Caco-2 (cell line): Measurements from ENCODE around the gene POLR2C. TPM values are rescaled to one million over a fixed set of nuclear protein-coding genes. Genes with fewer than 3 reads are reported as not detected.
A peak's percentile ranks its signal among the peaks of the same experiment; 100 is the strongest.

Source experiments
- BruUV-seq: library from RNA; stranded (reverse); fragments of 400-500 nt; replicated peaks from 2 replicates; lab custom pipeline; 2021; lab: Mats Ljungman, UMichigan
- CTCF ChIA-PET: fragments of 300-600 bp; sonication (Branson Sonifier 250); formaldehyde crosslinking; loops from one replicate; lab custom pipeline; 2022; ENCODE audit warnings: antibody characterized with exemption; lab: Charles Lee
- POLR2A ChIA-PET: fragments of 300-600 bp; sonication (Branson Sonifier 250); formaldehyde crosslinking; loops from one replicate; lab custom pipeline; 2022; ENCODE audit warnings: antibody characterized with exemption; lab: Charles Lee
- DNase-seq, 2 experiments: peaks; one replicate each; pipeline versions ENCODE4 v3.0.0 to v3.0.0-alpha.2; 2020 to 2022
- H3K27me3 ChIP-seq: replicated peaks from 2 replicates; pipeline ENCODE4 v1.6.0; 2011; ENCODE audit warnings: low read length; ENCODE audit not compliant: control insufficient read depth, insufficient read depth
- H3K36me3 ChIP-seq: 2 replicates; pipeline ENCODE4 v1.5.1; 2011; ENCODE audit warnings: low read length; ENCODE audit not compliant: control insufficient read depth, insufficient read depth
- H3K4me1 ChIP-seq: fragments of 250-450 bp; sonication (Bioruptor Pico); 2 replicates; pipeline ENCODE4 v1.5.1; 2020; ENCODE audit warnings: mild to moderate bottlenecking
- H3K4me3 ChIP-seq: 2 replicates; pipeline ENCODE4 v1.5.1; 2011; ENCODE audit warnings: low read depth, mild to moderate bottlenecking, control low read depth, low read length
- H3K9me3 ChIP-seq: fragments of 250-450 bp; sonication (Bioruptor Pico); 2 replicates; pipeline ENCODE4 v1.5.1; 2020; ENCODE audit warnings: mild to moderate bottlenecking, moderate library complexity
- H3K27ac Mint-ChIP-seq: one replicate; pipeline ENCODE4 v1.8.0; 2022; ENCODE audit warnings: mixed read lengths; ENCODE audit not compliant: unreplicated experiment
- H3K27me3 Mint-ChIP-seq: one replicate; pipeline ENCODE4 v1.8.0; 2022; ENCODE audit warnings: mixed read lengths; ENCODE audit not compliant: insufficient read depth, unreplicated experiment
- H3K36me3 Mint-ChIP-seq: one replicate; pipeline ENCODE4 v1.8.0; 2022; ENCODE audit warnings: mild to moderate bottlenecking, mixed read lengths; ENCODE audit not compliant: insufficient read depth, unreplicated experiment
- H3K4me1 Mint-ChIP-seq: one replicate; pipeline ENCODE4 v1.8.0; 2022; ENCODE audit warnings: low read depth, mixed read lengths; ENCODE audit not compliant: unreplicated experiment
- H3K4me3 Mint-ChIP-seq: one replicate; pipeline ENCODE4 v1.8.0; 2022; ENCODE audit warnings: mild to moderate bottlenecking, moderate library complexity, mixed read lengths; ENCODE audit not compliant: unreplicated experiment
- H3K9me3 Mint-ChIP-seq: one replicate; pipeline ENCODE4 v1.8.0; 2022; ENCODE audit warnings: mixed read lengths; ENCODE audit not compliant: unreplicated experiment
- intact Hi-C: fragments of 100-400 bp; cut with micrococcal nuclease; formaldehyde crosslinking; loops from one replicate; pipeline ENCODE4 v1.10.0; 2022; ENCODE audit not compliant: unreplicated experiment
- total RNA-seq: library from RNA; stranded (reverse); gene quantifications from 2 replicates; pipeline ENCODE4 v1.2.3, GENCODE V29; 2022
- TF ChIP-seq, protein P1 (sequence below), 2 experiments: fragments of 200-600 bp in 1 of 2; IDR thresholded peaks; 1 replicate in 1 of 2; 2 replicates in 1 of 2; pipeline versions ENCODE4 v1.5.1 to v1.8.0; 2011 to 2022; ENCODE audit warnings: antibody characterized with exemption in 1 of 2, control low read depth in 1 of 2, inconsistent platforms in 1 of 2, low read depth in 1 of 2, low read length in 1 of 2, mild to moderate bottlenecking in 1 of 2, moderate library complexity in 1 of 2; ENCODE audit not compliant: insufficient read depth in 1 of 2, severe bottlenecking in 1 of 2, unreplicated experiment in 1 of 2

The POLR2C gene
- total RNA-seq, 1 experiment from 2014 or later, result 100 TPM

DNA sequence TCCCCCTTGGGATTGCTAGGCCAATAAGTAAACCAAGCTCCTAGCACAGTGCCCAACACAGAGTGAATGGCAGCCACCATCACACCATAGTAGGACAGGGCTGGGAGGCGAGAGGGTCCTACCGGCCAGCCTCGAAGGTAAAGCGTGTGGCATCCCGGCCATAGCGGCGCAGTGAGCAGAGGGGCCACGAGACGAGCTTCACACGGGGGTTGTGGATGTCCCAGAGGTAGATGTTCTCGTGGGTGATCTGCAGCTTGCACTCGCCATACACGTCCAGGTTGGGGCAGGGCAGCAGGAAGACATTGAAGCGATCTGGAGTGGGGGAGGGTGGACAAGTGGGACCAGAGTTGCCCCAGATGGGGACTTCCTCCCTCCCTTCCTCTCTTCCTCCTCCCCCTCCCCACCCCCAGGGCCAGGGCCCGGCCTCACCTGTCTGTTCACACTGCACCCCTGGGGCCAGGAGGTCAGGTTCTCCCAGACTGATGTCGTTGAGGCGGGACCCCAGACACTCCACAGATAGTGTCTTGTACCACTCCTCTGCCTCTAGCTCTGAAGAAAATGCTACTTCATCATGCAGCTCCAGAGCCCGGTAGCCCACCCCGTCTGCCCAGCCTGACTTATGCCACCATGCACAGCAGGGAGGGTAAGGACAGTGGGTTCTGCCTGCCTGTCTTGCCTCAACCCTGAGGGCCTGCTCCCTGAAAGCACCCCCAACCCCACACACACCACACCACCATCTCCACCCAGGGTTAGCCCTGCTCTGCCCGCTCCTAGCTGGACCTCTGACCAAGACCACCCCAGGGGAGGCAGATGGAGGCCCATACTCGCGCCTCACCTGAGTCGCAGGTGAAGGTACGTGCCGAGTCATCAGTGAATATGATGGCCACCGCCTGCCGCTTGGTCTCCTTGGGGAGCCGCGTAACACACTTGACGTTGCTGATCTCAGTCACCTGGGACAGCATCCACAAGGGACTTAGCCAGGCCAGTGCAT lies 12.5 kb downstream of the POLR2C start:
- BruUV-seq, result no TSS peak

DNA sequence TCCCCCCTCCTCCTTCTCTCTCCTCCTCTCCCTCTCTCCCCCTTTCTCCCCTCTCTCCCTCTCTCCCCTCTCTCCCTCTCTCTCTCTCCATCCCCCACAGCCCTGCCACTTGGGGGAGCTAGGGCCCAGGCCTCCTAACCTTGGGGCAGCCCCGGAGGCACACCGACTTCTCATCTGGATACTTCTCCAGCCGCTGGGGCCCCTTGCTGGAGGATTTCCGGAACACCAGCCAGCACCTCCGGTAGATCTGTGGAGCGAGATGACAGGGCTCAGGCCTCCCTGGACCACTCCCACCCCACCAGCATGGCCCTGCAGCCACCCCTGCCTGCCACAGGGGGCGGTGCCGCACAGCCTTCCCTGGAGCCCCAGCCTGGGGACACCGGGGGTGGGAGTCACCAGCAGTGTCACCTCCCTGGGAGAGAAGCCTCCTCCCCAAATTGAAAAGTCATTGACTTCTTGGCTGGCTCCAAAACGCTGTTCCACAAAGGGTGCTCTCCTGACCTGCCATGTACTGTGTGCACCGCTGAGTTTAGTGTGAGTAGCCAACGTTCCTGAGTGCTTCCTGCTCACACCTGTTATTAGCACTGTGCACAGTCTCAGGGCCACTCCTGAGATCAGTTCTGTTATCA lies 13.3 kb downstream of the POLR2C start:
- H3K27me3 ChIP-seq, result no peaks in the 10 kb centered on the region
- BruUV-seq, result no TSS peak
- peaks cover 48% of the 10 kb centered on the region for H3K4me1 ChIP-seq
- peaks cover 20% of the 10 kb centered on the region for H3K36me3 ChIP-seq
- TF ChIP-seq, protein P1, sequence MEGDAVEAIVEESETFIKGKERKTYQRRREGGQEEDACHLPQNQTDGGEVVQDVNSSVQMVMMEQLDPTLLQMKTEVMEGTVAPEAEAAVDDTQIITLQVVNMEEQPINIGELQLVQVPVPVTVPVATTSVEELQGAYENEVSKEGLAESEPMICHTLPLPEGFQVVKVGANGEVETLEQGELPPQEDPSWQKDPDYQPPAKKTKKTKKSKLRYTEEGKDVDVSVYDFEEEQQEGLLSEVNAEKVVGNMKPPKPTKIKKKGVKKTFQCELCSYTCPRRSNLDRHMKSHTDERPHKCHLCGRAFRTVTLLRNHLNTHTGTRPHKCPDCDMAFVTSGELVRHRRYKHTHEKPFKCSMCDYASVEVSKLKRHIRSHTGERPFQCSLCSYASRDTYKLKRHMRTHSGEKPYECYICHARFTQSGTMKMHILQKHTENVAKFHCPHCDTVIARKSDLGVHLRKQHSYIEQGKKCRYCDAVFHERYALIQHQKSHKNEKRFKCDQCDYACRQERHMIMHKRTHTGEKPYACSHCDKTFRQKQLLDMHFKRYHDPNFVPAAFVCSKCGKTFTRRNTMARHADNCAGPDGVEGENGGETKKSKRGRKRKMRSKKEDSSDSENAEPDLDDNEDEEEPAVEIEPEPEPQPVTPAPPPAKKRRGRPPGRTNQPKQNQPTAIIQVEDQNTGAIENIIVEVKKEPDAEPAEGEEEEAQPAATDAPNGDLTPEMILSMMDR (IDR thresholded peaks at IDR 0.05; ENCODE audit: insufficient read depth in 1 of 2, low read depth in 1 of 2, low read length in 1 of 2, severe bottlenecking in 1 of 2, unreplicated experiment in 1 of 2), result peak; percentile 51 to 54
- H3K27ac Mint-ChIP-seq, result no peak overlapping the region
- ChIA-PET POLR2A (interaction anchor here (0.6 kb wide), 1 partner anchor 14 kb away, joined by 3 read pairs; no protein-coding TSS in a partner anchor), CTCF (interaction anchor here (0.6 to 1.1 kb wide), 3 partner anchors 41 to 283 kb away, joined by 3 to 6 read pairs (median 3); no protein-coding TSS in a partner anchor)
- peaks cover 36% of the 10 kb centered on the region for H3K4me1 Mint-ChIP-seq
- H3K4me3 Mint-ChIP-seq, result no peak overlapping the region
- no peak overlapping the region for H3K4me3 ChIP-seq
- no peaks in the 10 kb centered on the region for H3K27me3 Mint-ChIP-seq
- H3K9me3 ChIP-seq, result no peaks in the 10 kb centered on the region
- peaks cover 69% of the 10 kb centered on the region for H3K36me3 Mint-ChIP-seq
- no peaks in the 10 kb centered on the region for H3K9me3 Mint-ChIP-seq
- intact Hi-C loops, result no loop called here
- peak; percentile 69 to 71 for DNase-seq

More for the DNA sequence above, 12.5 kb downstream of the POLR2C start:
- ChIA-PET CTCF (interaction anchor here (1.1 kb wide), 1 partner anchor 42 kb away, joined by 3 read pairs; no protein-coding TSS in a partner anchor), POLR2A (no interaction called here)
- H3K9me3 Mint-ChIP-seq, result no peaks in the 10 kb centered on the region
- Histone ChIP-seq H3K4me3 (no peak overlapping the region), H3K36me3 (peaks cover 28% of the 10 kb centered on the region), H3K9me3 (no peaks in the 10 kb centered on the region), H3K4me1 (peaks cover 44% of the 10 kb centered on the region), H3K27me3 (no peaks in the 10 kb centered on the region)
- TF ChIP-seq, protein P1 (IDR thresholded peaks at IDR 0.05; ENCODE audit: insufficient read depth in 1 of 2, low read depth in 1 of 2, low read length in 1 of 2, severe bottlenecking in 1 of 2, unreplicated experiment in 1 of 2), result no peak
- no peaks in the 10 kb centered on the region for H3K27me3 Mint-ChIP-seq
- DNase-seq, result no peak
- intact Hi-C loops, result no loop called here
- peaks cover 27% of the 10 kb centered on the region for H3K4me1 Mint-ChIP-seq
- peaks cover 69% of the 10 kb centered on the region for H3K36me3 Mint-ChIP-seq
- no peak overlapping the region for H3K27ac Mint-ChIP-seq
- no peak overlapping the region for H3K4me3 Mint-ChIP-seq
